Inflammatory macrophage treated with lipopolysaccharide for 1 hour (primary cell): ENCODE measurements around the gene EFCAB8.

Source experiments
- DNase-seq, 2 donors: peaks; one replicate each; pipeline ENCODE4 v3.0.0-alpha.2; 2020 to 2022

EFCAB8 gene

GRCh38 chr20:32858701-32859372 lies at the start of gene EFCAB8:
EFCAB8 (plus strand) TSS chr20:32858923; CDS start chr20:32863793, 4,870 bp downstream.
- DNase-seq, result no peak

- DNase-seq, result no peak
Measured at GRCh38 chr20:32809907-32810306, 48.8 kb upstream of the EFCAB8 start.

- no peak for DNase-seq
Measured at GRCh38 chr20:32810941-32811340, 47.8 kb upstream of the EFCAB8 start.

GRCh38 chr20:32811886-32812285 lies 46.8 kb upstream of the EFCAB8 start:
- no peak for DNase-seq

- DNase-seq, result peak; percentile 13 to 37
Measured at GRCh38 chr20:32819992-32820697, 38.6 kb upstream of the EFCAB8 start.

GRCh38 chr20:32820698-32821377 lies 37.9 kb upstream of the EFCAB8 start:
- no peak for DNase-seq

GRCh38 chr20:32822225-32822624 lies 36.5 kb upstream of the EFCAB8 start:
- DNase-seq, result no peak

- peak; percentile 45 to 66 for DNase-seq
Measured at GRCh38 chr20:32823078-32823477, 35.6 kb upstream of the EFCAB8 start.

- DNase-seq, result peak; percentile 37 to 61
Measured at GRCh38 chr20:32823737-32824588, 34.8 kb upstream of the EFCAB8 start.

- DNase-seq, result peak; percentile 11 to 31
Measured at GRCh38 chr20:32828029-32828680, 30.6 kb upstream of the EFCAB8 start.

GRCh38 chr20:32829311-32830005 lies 29.3 kb upstream of the EFCAB8 start:
- no peak for DNase-seq

- peak; percentile 93 to 94 for DNase-seq
Measured at GRCh38 chr20:32830437-32830836, 28.3 kb upstream of the EFCAB8 start.

- no peak for DNase-seq
Measured at GRCh38 chr20:32831982-32832381, 26.7 kb upstream of the EFCAB8 start.

- DNase-seq, result no peak
Measured at GRCh38 chr20:32832664-32833063, 26.1 kb upstream of the EFCAB8 start.

- no peak for DNase-seq
Measured at GRCh38 chr20:32834972-32835371, 23.8 kb upstream of the EFCAB8 start.

- no peak for DNase-seq
Measured at GRCh38 chr20:32837157-32837556, 21.6 kb upstream of the EFCAB8 start.

GRCh38 chr20:32839227-32839981 lies 19.3 kb upstream of the EFCAB8 start:
- DNase-seq, result no peak

- DNase-seq, result no peak
Measured at GRCh38 chr20:32839982-32840285, 18.8 kb upstream of the EFCAB8 start.

GRCh38 chr20:32841174-32841573 lies 17.5 kb upstream of the EFCAB8 start:
- DNase-seq, result no peak

- no peak for DNase-seq
Measured at GRCh38 chr20:32841632-32842031, 17.1 kb upstream of the EFCAB8 start.
